ENCODE results near the gene ZNF771.

DNA sequence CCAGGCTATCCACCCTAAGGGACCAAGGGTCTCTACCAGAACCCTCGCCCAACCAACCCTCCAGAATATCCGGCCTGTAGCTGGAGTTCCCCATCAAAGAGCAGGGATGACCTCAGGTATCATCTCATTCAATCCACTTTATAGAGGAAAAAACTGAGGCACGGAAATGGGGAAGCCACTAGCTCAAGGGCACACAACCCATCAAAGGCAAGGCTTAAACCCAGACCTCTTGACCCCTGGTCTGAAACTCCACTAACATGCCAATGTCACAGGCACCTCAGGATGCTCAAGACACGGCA lies 38.7 kb upstream of the ZNF771 start:
- no peak for TF ChIP-seq RXRA (IDR thresholded peaks at IDR 0.05; ENCODE audit: borderline replicate concordance, low read depth)
- no peak for TF ChIP-seq SMC3 (IDR thresholded peaks at IDR 0.05; ENCODE audit: low read depth, low read length)
